Measurements from ENCODE around the gene GALNT10. TPM values are rescaled to one million over a fixed set of nuclear protein-coding genes. Genes with fewer than 3 reads are reported as not detected.

Gene GALNT10
- total and polyA plus RNA-seq, 2 of the 8 experiments (the other 6 are each of a cell fraction or from before 2014, with no cell fraction given), result 4.6 to 15.5 TPM

GRCh38 chr5:154349626-154350264, 159.2 kb downstream of the GALNT10 start:
- Histone ChIP-seq H3K4me2 (ENCODE audit: insufficient read depth in 1 of 2, low read depth in 2 of 2, low read length in 2 of 2) (no peak overlapping the region), H2AFZ (ENCODE audit: low read length) (no peak overlapping the region), H4K8ac (ENCODE audit: extremely low read depth, insufficient read depth, low read length) (no peak overlapping the region), H4K91ac (replicated peaks; ENCODE audit: insufficient read length, low read length) (no peak overlapping the region), H3K36me3 (ENCODE audit: control insufficient read depth in 2 of 4, insufficient read depth in 4 of 4, low read length in 3 of 4) (no peaks in the 10 kb centered on the region), H3K4me1 (replicated peaks in 1 of 4; ENCODE audit: control insufficient read depth in 3 of 4, insufficient read depth in 4 of 4, low read length in 3 of 4) (no peaks in the 10 kb centered on the region), H3K79me1 (ENCODE audit: low read depth, low read length) (no peaks in the 10 kb centered on the region), H3K79me2 (ENCODE audit: control insufficient read depth in 1 of 2, insufficient read depth in 2 of 2, low read length in 2 of 2) (no peaks in the 10 kb centered on the region), H3K9me3 (ENCODE audit: insufficient read depth in 2 of 2, low read depth in 1 of 2, low read length in 1 of 2) (no peaks in the 10 kb centered on the region), H2BK5ac (ENCODE audit: low read depth, low read length) (no peak overlapping the region), H4K20me1 (replicated peaks in 1 of 2; ENCODE audit: control insufficient read depth in 1 of 2, insufficient read depth in 2 of 2, low read length in 2 of 2) (no peaks in the 10 kb centered on the region), H3K27me3 (replicated peaks in 1 of 4; ENCODE audit: control insufficient read depth in 3 of 4, extremely low read depth in 1 of 4, insufficient read depth in 3 of 4, low read length in 3 of 4) (no peaks in the 10 kb centered on the region), H3K18ac (ENCODE audit: extremely low read depth, low read length) (no peak overlapping the region), H3K14ac (ENCODE audit: insufficient read length) (no peak overlapping the region), H2BK15ac (ENCODE audit: low read length) (no peak overlapping the region), H3K4me3 (ENCODE audit: extremely low read depth in 1 of 4, insufficient read depth in 2 of 4, low read depth in 3 of 4, low read length in 4 of 4) (no peak overlapping the region), H3K56ac (replicated peaks; ENCODE audit: insufficient read length, low read depth, low read length) (no peak overlapping the region), H3K27ac (ENCODE audit: low read depth, low read length) (no peak overlapping the region), H3K23ac (ENCODE audit: insufficient read length) (no peak overlapping the region), H2AK5ac (ENCODE audit: low read depth, low read length) (no peak overlapping the region), H2BK12ac (ENCODE audit: low read depth, low read length) (no peak overlapping the region), H3K23me2 (ENCODE audit: low read depth, low read length) (no peaks in the 10 kb centered on the region), H2BK120ac (replicated peaks; ENCODE audit: low read depth, low read length) (no peak overlapping the region), H3K4ac (replicated peaks; ENCODE audit: insufficient read length, low read depth, low read length) (no peak overlapping the region), H4K5ac (ENCODE audit: insufficient read length, low read depth, low read length) (no peak overlapping the region), H2BK20ac (ENCODE audit: low read length) (no peak overlapping the region), H3K9ac (replicated peaks in 1 of 4; ENCODE audit: extremely low read depth in 1 of 4, low read depth in 3 of 4, low read length in 3 of 4) (no peak overlapping the region)
- ChIA-PET POLR2A (ENCODE audit: partially characterized antibody) (no interaction called here), CTCF (ENCODE audit: partially characterized antibody) (interaction anchor here (1.1 kb wide), 1 partner anchor 28 kb away, joined by 3 read pairs; no protein-coding TSS in a partner anchor)
- no peak for FAIRE-seq
- DNase-seq (ENCODE audit: low read depth in 1 of 2, low spot score in 2 of 2), result no peak
- 92% methylated on average over 5 of the region's 5 CpGs; no CpG with 5 or more reads in 1 of the 2 experiments for WGBS, 2 experiments (ENCODE audit: extremely low coverage in 1 of 2, insufficient coverage in 1 of 2, insufficient read length in 1 of 2, insufficient replicate concordance in 2 of 2, low coverage in 1 of 2, low lambda C conversion rate in 2 of 2, missing lambda C conversion rate in 1 of 2)
- TF ChIP-seq BCL11A (IDR thresholded peaks at IDR 0.05; ENCODE audit: low read depth in 2 of 2, low read length in 2 of 2) (no peak), JUN (IDR thresholded peaks at IDR 0.05; ENCODE audit: low read depth, low read length) (no peak), RFX5 (IDR thresholded peaks at IDR 0.05; ENCODE audit: borderline replicate concordance, low read depth, low read length) (no peak), CHD1 (IDR thresholded peaks at IDR 0.05; ENCODE audit: low read depth, low read length) (no peak), EZH2 (IDR thresholded peaks at IDR 0.05; ENCODE audit: low read depth, low read length, severe bottlenecking) (no peak), EGR1 (IDR thresholded peaks at IDR 0.05; ENCODE audit: borderline replicate concordance, low read depth, low read length) (no peak), KDM4A (IDR thresholded peaks at IDR 0.05; ENCODE audit: low read depth, low read length, severe bottlenecking) (no peak), SP1 (IDR thresholded peaks at IDR 0.05; ENCODE audit: low read depth, low read length) (no peak)
- TF ChIP-seq, protein P1, sequence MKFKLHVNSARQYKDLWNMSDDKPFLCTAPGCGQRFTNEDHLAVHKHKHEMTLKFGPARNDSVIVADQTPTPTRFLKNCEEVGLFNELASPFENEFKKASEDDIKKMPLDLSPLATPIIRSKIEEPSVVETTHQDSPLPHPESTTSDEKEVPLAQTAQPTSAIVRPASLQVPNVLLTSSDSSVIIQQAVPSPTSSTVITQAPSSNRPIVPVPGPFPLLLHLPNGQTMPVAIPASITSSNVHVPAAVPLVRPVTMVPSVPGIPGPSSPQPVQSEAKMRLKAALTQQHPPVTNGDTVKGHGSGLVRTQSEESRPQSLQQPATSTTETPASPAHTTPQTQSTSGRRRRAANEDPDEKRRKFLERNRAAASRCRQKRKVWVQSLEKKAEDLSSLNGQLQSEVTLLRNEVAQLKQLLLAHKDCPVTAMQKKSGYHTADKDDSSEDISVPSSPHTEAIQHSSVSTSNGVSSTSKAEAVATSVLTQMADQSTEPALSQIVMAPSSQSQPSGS (IDR thresholded peaks at IDR 0.05; ENCODE audit: low read length), result no peak
